UCSD-AML1 (cell line): ENCODE measurements around the gene ITGA1.

Experiments used
- DNase-seq: peaks from one replicate; lab custom pipeline; 2025; ENCODE audit not compliant: unreplicated experiment; lab: John Stamatoyannopoulos, UW

Gene ITGA1

GRCh38 chr5:52894451-52894850, 106.7 kb downstream of the ITGA1 start:
- DNase-seq: no peak

- no peak for DNase-seq
Measured at GRCh38 chr5:52895075-52895474, 107.4 kb downstream of the ITGA1 start.

GRCh38 chr5:52895572-52896413, 108.1 kb downstream of the ITGA1 start:
- DNase-seq: no peak

GRCh38 chr5:52896534-52897237, 109.0 kb downstream of the ITGA1 start:
- no peak for DNase-seq

GRCh38 chr5:52897238-52897614, 109.5 kb downstream of the ITGA1 start:
- no peak for DNase-seq

- no peak for DNase-seq
Measured at GRCh38 chr5:52898961-52899680, 111.4 kb downstream of the ITGA1 start.

- DNase-seq: no peak
Measured at GRCh38 chr5:52903142-52903541, 115.4 kb downstream of the ITGA1 start.

GRCh38 chr5:52906343-52906742, 118.6 kb downstream of the ITGA1 start:
- DNase-seq: no peak

GRCh38 chr5:52906845-52907244, 119.1 kb downstream of the ITGA1 start:
- DNase-seq: no peak

GRCh38 chr5:52909192-52909591, 121.5 kb downstream of the ITGA1 start:
- no peak for DNase-seq

GRCh38 chr5:52910071-52910470, 122.4 kb downstream of the ITGA1 start:
- DNase-seq: no peak

- DNase-seq: peak; percentile 9
Measured at GRCh38 chr5:52915176-52915875, 127.6 kb downstream of the ITGA1 start.

GRCh38 chr5:52920929-52921328, 133.2 kb downstream of the ITGA1 start:
- no peak for DNase-seq

- DNase-seq: no peak
Measured at GRCh38 chr5:52922384-52922783, 134.7 kb downstream of the ITGA1 start.

- DNase-seq: no peak
Measured at GRCh38 chr5:52924456-52924855, 136.7 kb downstream of the ITGA1 start.

- no peak for DNase-seq
Measured at GRCh38 chr5:52925001-52925400, 137.3 kb downstream of the ITGA1 start.

- DNase-seq: no peak
Measured at GRCh38 chr5:52928689-52929088, 141.0 kb downstream of the ITGA1 start.

GRCh38 chr5:52938226-52938625, 150.5 kb downstream of the ITGA1 start:
- no peak for DNase-seq

GRCh38 chr5:52943285-52943684, 155.6 kb downstream of the ITGA1 start:
- DNase-seq: no peak

GRCh38 chr5:52943808-52944207, 156.1 kb downstream of the ITGA1 start:
- DNase-seq: no peak

GRCh38 chr5:52945040-52945439, 157.3 kb downstream of the ITGA1 start:
- no peak for DNase-seq
